Hepatocyte (in vitro differentiated cells): Measurements from ENCODE around the gene SBF2. TPM values are rescaled to one million over a fixed set of nuclear protein-coding genes. Genes with fewer than 3 reads are reported as not detected.
A peak's percentile ranks its signal among the peaks of the same experiment; 100 is the strongest.

Experiments used
- DNase-seq: peaks from one replicate; pipeline ENCODE4 v3.0.0-alpha.2; 2016; ENCODE audit warnings: low spot score
- H2AFZ ChIP-seq: fragments of 200-600 bp; sonication (generic); 2 replicates; pipeline ENCODE4 v1.6.0; 2016; ENCODE audit warnings: antibody characterized with exemption, mild to moderate bottlenecking
- H3K27ac ChIP-seq: fragments of 200-600 bp; sonication (generic); 2 replicates; pipeline ENCODE4 v1.5.1; 2016; ENCODE audit warnings: mild to moderate bottlenecking
- H3K27me3 ChIP-seq: fragments of 200-600 bp; sonication (generic); 2 replicates; pipeline ENCODE4 v1.6.1; 2016
- H3K36me3 ChIP-seq: fragments of 200-600 bp; sonication (generic); replicated peaks from 2 replicates; pipeline ENCODE4 v1.5.1; 2016; ENCODE audit warnings: low read depth; ENCODE audit not compliant: insufficient read depth
- H3K4me1 ChIP-seq: fragments of 200-600 bp; sonication (generic); 2 replicates; pipeline ENCODE4 v1.5.1; 2016; ENCODE audit warnings: mild to moderate bottlenecking, moderate library complexity; ENCODE audit not compliant: insufficient read depth
- H3K4me2 ChIP-seq: fragments of 200-600 bp; sonication (generic); 2 replicates; pipeline ENCODE4 v1.6.0; 2016
- H3K4me3 ChIP-seq: fragments of 200-600 bp; sonication (generic); 2 replicates; pipeline ENCODE4 v1.5.1; 2016; ENCODE audit warnings: mild to moderate bottlenecking
- H3K79me2 ChIP-seq: fragments of 200-600 bp; sonication (generic); 2 replicates; pipeline ENCODE4 v1.6.0; 2017; ENCODE audit warnings: mild to moderate bottlenecking
- H3K9me2 ChIP-seq: fragments of 200-600 bp; sonication (generic); replicated peaks from 2 replicates; pipeline ENCODE4 v1.6.0; 2017; ENCODE audit warnings: mild to moderate bottlenecking; ENCODE audit not compliant: insufficient read depth
- H3K9me3 ChIP-seq: fragments of 200-600 bp; sonication (generic); 2 replicates; pipeline ENCODE4 v1.5.1; 2016; ENCODE audit warnings: low read depth, mild to moderate bottlenecking
- H4K20me1 ChIP-seq: fragments of 200-600 bp; sonication (generic); 2 replicates; pipeline ENCODE4 v1.6.0; 2016; ENCODE audit warnings: mild to moderate bottlenecking; ENCODE audit not compliant: insufficient read depth, poor library complexity, severe bottlenecking
- CTCF ChIP-seq: fragments of 200-600 bp; sonication (generic); IDR thresholded peaks from 2 replicates; pipeline ENCODE4 v1.5.1; 2016; ENCODE audit warnings: antibody characterized with exemption, mild to moderate bottlenecking; ENCODE audit not compliant: poor library complexity
- EZH2 ChIP-seq: fragments of 200-600 bp; sonication (generic); IDR thresholded peaks from 2 replicates; pipeline ENCODE4 v1.6.1; 2016; ENCODE audit warnings: antibody characterized with exemption, mild to moderate bottlenecking, borderline replicate concordance
- EZH2phosphoT487 ChIP-seq: fragments of 200-600 bp; sonication (generic); IDR thresholded peaks from one replicate; pipeline ENCODE4 v1.6.1; 2018; ENCODE audit warnings: antibody characterized with exemption, mild to moderate bottlenecking, low read depth, moderate library complexity; ENCODE audit not compliant: unreplicated experiment, severe bottlenecking
- WGBS: methylation state at CpG from one replicate; pipeline ENCODE4 v1.1.6; 2016; ENCODE audit warnings: low lambda C conversion rate; ENCODE audit errors: missing lambda C conversion rate; 5-methylcytosine and 5-hydroxymethylcytosine counted together
- polyA plus RNA-seq: library from polyadenylated mRNA; unstranded; fragments of >200 nt; fragmentation: Nextera tagmentation; extraction: Ambion mirVana; gene quantifications from 2 replicates; pipeline ENCODE4 v1.2.1, GENCODE V29; 2016
- total RNA-seq: library from RNA; depleted of rRNA; stranded (reverse); fragments of >200 nt; gene quantifications from 2 replicates; pipeline ENCODE4 v1.2.3, GENCODE V29; 2014

Gene SBF2
- total and polyA plus RNA-seq, 2 experiments from 2014 or later: 25.7 to 83.2 TPM

GRCh38 chr11:9880657-9881056 lies 413.4 kb downstream of the SBF2 start:
- H4K20me1 ChIP-seq: no peaks in the 10 kb centered on the region
- no peaks in the 10 kb centered on the region for H3K27me3 ChIP-seq
- H3K36me3 ChIP-seq: peaks cover 4% of the 10 kb centered on the region
- no peaks in the 10 kb centered on the region for H3K9me3 ChIP-seq
- peaks cover 1% of the 10 kb centered on the region for H3K4me1 ChIP-seq
- no peaks in the 10 kb centered on the region for H3K79me2 ChIP-seq
- no peak for DNase-seq
- 100% methylated on average over 2 of the region's 2 CpGs for WGBS
- H3K4me3 ChIP-seq: no peak overlapping the region
- no peak overlapping the region for H3K27ac ChIP-seq
- no peak overlapping the region for H3K4me2 ChIP-seq
- no peak for TF ChIP-seq EZH2
- TF ChIP-seq EZH2phosphoT487: no peak
- TF ChIP-seq CTCF: no peak
- no peaks in the 10 kb centered on the region for H3K9me2 ChIP-seq
- H2AFZ ChIP-seq: no peak overlapping the region

DNA sequence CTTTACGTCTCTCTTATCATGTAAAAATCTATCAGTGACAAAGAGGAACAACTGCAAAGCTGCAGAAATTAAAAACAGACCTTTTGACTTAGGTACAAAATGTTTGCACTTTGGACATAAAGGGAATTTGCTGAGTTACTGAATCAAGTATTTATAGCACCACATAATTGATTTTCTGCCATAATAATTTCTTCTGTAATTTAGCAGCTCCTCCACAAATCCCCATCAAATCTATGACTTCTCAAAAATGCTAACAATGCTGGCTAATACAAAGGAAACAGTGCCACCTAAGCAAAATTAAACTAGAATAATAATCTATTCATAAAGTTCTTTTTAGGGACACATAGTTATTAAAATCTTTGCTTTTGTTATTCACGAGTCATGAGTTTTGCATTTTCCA lies 415.1 kb downstream of the SBF2 start:
- 58% methylated on average over 2 of the region's 2 CpGs for WGBS
- Histone ChIP-seq H3K4me1 (peaks cover 6% of the 10 kb centered on the region), H3K27ac (no peak overlapping the region), H3K9me3 (no peaks in the 10 kb centered on the region), H2AFZ (no peak overlapping the region), H4K20me1 (no peaks in the 10 kb centered on the region), H3K79me2 (no peaks in the 10 kb centered on the region), H3K27me3 (no peaks in the 10 kb centered on the region), H3K4me2 (no peak overlapping the region), H3K4me3 (no peak overlapping the region), H3K9me2 (no peaks in the 10 kb centered on the region), H3K36me3 (peaks cover 4% of the 10 kb centered on the region)
- no peak for TF ChIP-seq CTCF
- TF ChIP-seq EZH2: no peak
- no peak for TF ChIP-seq EZH2phosphoT487
- no peak for DNase-seq

DNA sequence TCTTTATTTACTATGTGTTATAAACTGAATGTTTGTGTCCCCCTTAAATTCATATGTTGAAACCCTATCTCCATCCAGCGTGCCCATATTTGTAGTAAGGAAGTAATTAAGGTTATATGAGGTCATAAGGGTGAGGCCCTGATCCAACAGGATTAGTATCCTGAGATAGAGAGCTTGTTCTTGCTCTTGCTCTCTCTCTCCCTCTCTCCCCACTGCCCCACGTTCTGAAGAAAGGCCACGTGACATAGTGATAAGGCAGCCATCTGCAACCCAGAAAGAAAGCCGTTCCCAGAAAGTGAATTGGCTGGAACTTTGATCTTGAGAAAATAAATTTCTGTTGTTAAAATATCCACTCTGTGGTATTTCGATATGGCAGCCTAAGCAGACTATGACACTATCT lies 417.7 kb downstream of the SBF2 start:
- peaks cover 6% of the 10 kb centered on the region for H3K4me1 ChIP-seq
- no peaks in the 10 kb centered on the region for H3K79me2 ChIP-seq
- no peaks in the 10 kb centered on the region for H3K27me3 ChIP-seq
- no peak overlapping the region for H2AFZ ChIP-seq
- H3K36me3 ChIP-seq: peaks cover 4% of the 10 kb centered on the region
- H3K9me3 ChIP-seq: no peaks in the 10 kb centered on the region
- no peak for DNase-seq
- H3K4me2 ChIP-seq: no peak overlapping the region
- 41% methylated on average over 5 of the region's 5 CpGs for WGBS
- no peaks in the 10 kb centered on the region for H3K9me2 ChIP-seq
- H3K4me3 ChIP-seq: no peak overlapping the region
- H3K27ac ChIP-seq: peak overlapping the region; percentile 14
- no peaks in the 10 kb centered on the region for H4K20me1 ChIP-seq
- TF ChIP-seq EZH2phosphoT487 (no peak), EZH2 (no peak), CTCF (no peak)

DNA sequence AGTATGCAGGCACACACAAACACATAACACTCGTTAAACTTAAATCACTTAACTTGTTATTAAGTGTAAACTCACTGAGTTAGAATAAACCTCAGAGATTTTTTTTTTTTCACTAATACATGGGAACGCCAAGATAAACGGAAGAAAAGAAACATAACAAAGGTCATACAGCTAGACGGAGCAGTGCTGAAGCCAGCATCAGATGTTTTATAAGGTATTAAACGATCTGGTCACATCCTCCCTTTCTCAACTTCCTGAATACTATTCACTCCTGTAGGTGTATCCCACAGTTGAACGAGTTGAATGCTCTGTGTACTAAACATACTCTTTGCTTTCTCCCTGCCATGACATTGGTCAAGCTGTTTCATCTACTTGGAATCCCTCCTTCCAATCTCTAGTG lies 418.2 kb downstream of the SBF2 start:
- H3K27ac ChIP-seq: peak overlapping the region; percentile 14
- no peaks in the 10 kb centered on the region for H3K79me2 ChIP-seq
- TF ChIP-seq EZH2: no peak
- no peak for TF ChIP-seq EZH2phosphoT487
- no peak for TF ChIP-seq CTCF
- no peak overlapping the region for H2AFZ ChIP-seq
- H3K4me1 ChIP-seq: peaks cover 6% of the 10 kb centered on the region
- no peaks in the 10 kb centered on the region for H3K27me3 ChIP-seq
- no peak overlapping the region for H3K4me3 ChIP-seq
- H3K4me2 ChIP-seq: no peak overlapping the region
- WGBS: 71% methylated on average over 6 of the region's 6 CpGs
- H3K9me2 ChIP-seq: no peaks in the 10 kb centered on the region
- no peak for DNase-seq
- peaks cover under 1% of the 10 kb centered on the region for H3K36me3 ChIP-seq
- H3K9me3 ChIP-seq: no peaks in the 10 kb centered on the region
- H4K20me1 ChIP-seq: no peaks in the 10 kb centered on the region
